ENCODE measurements around the gene ALDH2. TPM values are rescaled to one million over a fixed set of nuclear protein-coding genes. Genes with fewer than 3 reads are reported as not detected.

The ALDH2 gene
- total and polyA plus RNA-seq, 11 donors, result 135 to 303 (median 248) TPM

GRCh38 chr12:111799758-111800157 is 33.0 kb downstream of the ALDH2 start:
- DNase-seq (no peak), ATAC-seq (no peak)
- H3K36me3 ChIP-seq, result peaks cover 0 to 100% (median 92%) of the 10 kb centered on the region in 9 donors
- no peaks in the 10 kb centered on the region for H3K27me3 ChIP-seq
- H3K9me3 ChIP-seq, result no peaks in the 10 kb centered on the region
- no peak overlapping the region for H3K27ac ChIP-seq
- peaks cover 0 to 2% (median 0%) of the 10 kb centered on the region in 12 donors for H3K4me1 ChIP-seq
- TF ChIP-seq, protein P1, sequence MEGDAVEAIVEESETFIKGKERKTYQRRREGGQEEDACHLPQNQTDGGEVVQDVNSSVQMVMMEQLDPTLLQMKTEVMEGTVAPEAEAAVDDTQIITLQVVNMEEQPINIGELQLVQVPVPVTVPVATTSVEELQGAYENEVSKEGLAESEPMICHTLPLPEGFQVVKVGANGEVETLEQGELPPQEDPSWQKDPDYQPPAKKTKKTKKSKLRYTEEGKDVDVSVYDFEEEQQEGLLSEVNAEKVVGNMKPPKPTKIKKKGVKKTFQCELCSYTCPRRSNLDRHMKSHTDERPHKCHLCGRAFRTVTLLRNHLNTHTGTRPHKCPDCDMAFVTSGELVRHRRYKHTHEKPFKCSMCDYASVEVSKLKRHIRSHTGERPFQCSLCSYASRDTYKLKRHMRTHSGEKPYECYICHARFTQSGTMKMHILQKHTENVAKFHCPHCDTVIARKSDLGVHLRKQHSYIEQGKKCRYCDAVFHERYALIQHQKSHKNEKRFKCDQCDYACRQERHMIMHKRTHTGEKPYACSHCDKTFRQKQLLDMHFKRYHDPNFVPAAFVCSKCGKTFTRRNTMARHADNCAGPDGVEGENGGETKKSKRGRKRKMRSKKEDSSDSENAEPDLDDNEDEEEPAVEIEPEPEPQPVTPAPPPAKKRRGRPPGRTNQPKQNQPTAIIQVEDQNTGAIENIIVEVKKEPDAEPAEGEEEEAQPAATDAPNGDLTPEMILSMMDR (IDR thresholded peaks at IDR 0.05), result no peak
- TF ChIP-seq POLR2A (IDR thresholded peaks at IDR 0.05), result no peak
- WGBS, 4 donors, result 94 to 98% (median 97%) methylated on average over 6 to 9 of the region's 9 CpGs
- no peak overlapping the region for H3K4me3 ChIP-seq
- intact Hi-C loops (cut with DNase I), result no loop called here

DNA sequence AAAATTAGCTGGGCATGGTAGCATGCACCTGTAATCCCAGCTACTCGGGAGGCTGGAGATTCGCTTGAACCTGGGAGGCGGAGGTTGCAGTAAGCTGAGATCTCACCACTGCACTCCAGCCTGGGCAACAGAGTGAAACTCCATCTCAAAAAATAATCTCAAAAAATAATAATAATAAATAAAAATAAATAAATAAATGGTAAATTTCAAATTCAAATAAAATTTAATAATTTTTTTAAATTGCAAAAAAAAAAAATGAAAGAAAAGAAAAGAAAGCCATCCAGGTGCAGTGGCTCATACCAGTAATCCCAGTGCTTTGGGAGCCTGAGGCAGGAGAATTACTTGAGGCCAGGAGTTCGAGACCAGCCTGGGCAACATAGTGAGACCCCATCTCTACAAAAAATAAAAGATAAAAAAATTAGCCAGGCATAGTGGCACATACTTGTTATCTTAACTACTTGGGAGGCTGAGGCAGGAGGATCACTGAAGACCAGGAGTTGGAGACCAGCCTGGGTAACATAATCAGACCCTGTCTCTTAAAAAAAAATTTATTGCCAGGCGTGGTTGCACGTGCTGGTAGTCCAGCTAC is 36.4 kb downstream of the ALDH2 start:
- H3K4me3 ChIP-seq, result no peak overlapping the region
- H3K27ac ChIP-seq, result no peak overlapping the region
- DNase-seq (no peak), ATAC-seq (no peak)
- intact Hi-C loops (cut with DNase I), result no loop called here
- H3K4me1 ChIP-seq, result peaks cover 0 to under 1% (median 0%) of the 10 kb centered on the region in 12 donors
- 92 to 96% (median 93%) methylated on average over 6 of the region's 6 CpGs for WGBS, 4 donors
- H3K9me3 ChIP-seq, result no peaks in the 10 kb centered on the region
- H3K36me3 ChIP-seq, result peaks cover 0 to 100% (median 92%) of the 10 kb centered on the region in 9 donors
- no peak for TF ChIP-seq POLR2A (IDR thresholded peaks at IDR 0.05)
- TF ChIP-seq, protein P1 (IDR thresholded peaks at IDR 0.05), result no peak
- H3K27me3 ChIP-seq, result no peaks in the 10 kb centered on the region

DNA sequence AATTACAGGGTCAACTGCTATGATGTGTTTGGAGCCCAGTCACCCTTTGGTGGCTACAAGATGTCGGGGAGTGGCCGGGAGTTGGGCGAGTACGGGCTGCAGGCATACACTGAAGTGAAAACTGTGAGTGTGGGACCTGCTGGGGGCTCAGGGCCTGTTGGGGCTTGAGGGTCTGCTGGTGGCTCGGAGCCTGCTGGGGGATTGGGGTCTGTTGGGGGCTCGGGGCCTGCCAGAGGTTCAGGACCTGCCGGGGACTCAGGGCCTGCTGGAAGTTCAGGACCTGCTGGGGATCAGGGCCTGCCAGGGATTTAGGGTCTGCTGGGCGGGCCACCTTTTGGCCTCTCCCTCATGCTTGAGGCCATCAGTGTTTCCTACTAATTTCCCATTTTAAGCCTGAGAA is 37.1 kb downstream of the ALDH2 start:
- no peak for TF ChIP-seq POLR2A (IDR thresholded peaks at IDR 0.05)
- H3K4me1 ChIP-seq, result no peaks in the 10 kb centered on the region
- H3K27me3 ChIP-seq, result no peaks in the 10 kb centered on the region
- ATAC-seq (no peak), DNase-seq (no peak)
- no peaks in the 10 kb centered on the region for H3K9me3 ChIP-seq
- H3K27ac ChIP-seq, result no peak overlapping the region
- 93 to 97% (median 95%) methylated on average over 7 to 8 of the region's 8 CpGs for WGBS, 4 donors
- peaks cover 0 to 100% (median 90%) of the 10 kb centered on the region in 9 donors for H3K36me3 ChIP-seq
- intact Hi-C loops (cut with DNase I), result no loop called here
- H3K4me3 ChIP-seq, result no peak overlapping the region

- no peak for ATAC-seq
- WGBS, 4 donors, result 88 to 92% (median 91%) methylated on average over 4 of the region's 4 CpGs
- intact Hi-C loops (cut with DNase I), result no loop called here
These were observed 39.6 kb downstream of the ALDH2 start for GRCh38 chr12:111806304-111806703.

More at GRCh38 chr12:111806304-111806703, 39.6 kb downstream of the ALDH2 start:
- no peaks in the 10 kb centered on the region for H3K4me1 ChIP-seq
- H3K27ac ChIP-seq, result no peak overlapping the region
- no peaks in the 10 kb centered on the region for H3K9me3 ChIP-seq
- TF ChIP-seq POLR2A (IDR thresholded peaks at IDR 0.05), result no peak
- TF ChIP-seq, protein P1 (IDR thresholded peaks at IDR 0.05), result no peak
- H3K36me3 ChIP-seq, result peaks cover 0 to 100% (median 89%) of the 10 kb centered on the region in 9 donors
- no peaks in the 10 kb centered on the region for H3K27me3 ChIP-seq
- no peak overlapping the region for H3K4me3 ChIP-seq
- no peak for DNase-seq
